Mucosa of rectum (tissue), 2 donors: ENCODE results near the gene TFB1M.

Experiments used
- H3K27ac ChIP-seq, 2 donors: one replicate each; pipeline ENCODE4 v1.7.0; 2013; ENCODE audit warnings: inconsistent platforms in 2 of 2, low read depth in 2 of 2, low read length in 2 of 2
- H3K27me3 ChIP-seq, 2 donors: one replicate each; pipeline ENCODE4 v1.7.0; 2013; ENCODE audit warnings: low read length in 2 of 2; ENCODE audit not compliant: control insufficient read depth in 2 of 2, insufficient read depth in 2 of 2
- H3K36me3 ChIP-seq, 2 donors: one replicate each; pipeline ENCODE4 v1.7.0; 2013; ENCODE audit warnings: low read length in 2 of 2; ENCODE audit not compliant: control insufficient read depth in 2 of 2, insufficient read depth in 2 of 2
- H3K4me1 ChIP-seq, 2 donors: one replicate each; pipeline ENCODE4 v1.7.0; 2013; ENCODE audit warnings: low read length in 2 of 2, mild to moderate bottlenecking in 1 of 2; ENCODE audit not compliant: control insufficient read depth in 2 of 2, insufficient read depth in 2 of 2
- H3K4me3 ChIP-seq, 2 donors: one replicate each; pipeline ENCODE4 v1.7.0; 2013; ENCODE audit warnings: low read length in 2 of 2
- H3K9ac ChIP-seq, 2 donors: one replicate each; pipeline ENCODE4 v1.7.0; 2013; ENCODE audit warnings: low read length in 2 of 2, low read depth in 1 of 2, mild to moderate bottlenecking in 1 of 2
- H3K9me3 ChIP-seq, 2 donors: one replicate each; pipeline ENCODE4 v1.7.0; 2013; ENCODE audit warnings: low read length in 2 of 2; ENCODE audit not compliant: control insufficient read depth in 2 of 2
- donor health status: healthy.
- donor health status: Normal muscosa, but diverticular disease.

The TFB1M gene

GRCh38 chr6:155246825-155247224 is 67.5 kb downstream of the TFB1M start:
- Histone ChIP-seq H3K9ac (no peak overlapping the region), H3K4me3 (no peak overlapping the region), H3K36me3 (peaks cover 0 to 8% of the 10 kb centered on the region in 2 donors), H3K27ac (no peak overlapping the region), H3K27me3 (no peaks in the 10 kb centered on the region), H3K9me3 (no peaks in the 10 kb centered on the region), H3K4me1 (peaks cover 0 to 3% of the 10 kb centered on the region in 2 donors)

DNA sequence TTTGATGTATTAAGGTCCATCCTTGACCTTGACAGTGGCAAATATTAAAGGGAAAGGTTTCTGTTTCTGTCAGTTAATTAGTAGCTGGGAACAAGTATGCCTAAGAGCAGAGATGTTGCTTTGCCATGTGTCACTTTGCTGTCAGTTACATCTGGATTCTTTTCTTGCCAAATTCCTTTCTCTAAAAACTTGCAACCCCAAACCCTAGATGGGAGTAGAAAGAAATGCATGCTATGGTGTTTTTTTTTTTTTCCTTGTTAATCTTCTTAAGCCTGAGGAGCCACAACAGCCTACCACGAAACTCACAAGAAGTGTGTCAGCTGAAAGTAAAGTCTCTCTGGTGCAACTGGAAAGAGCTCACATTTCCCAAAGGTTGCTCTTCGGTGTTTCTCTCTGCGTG is 68.5 kb downstream of the TFB1M start:
- H3K9me3 ChIP-seq = no peaks in the 10 kb centered on the region

DNA sequence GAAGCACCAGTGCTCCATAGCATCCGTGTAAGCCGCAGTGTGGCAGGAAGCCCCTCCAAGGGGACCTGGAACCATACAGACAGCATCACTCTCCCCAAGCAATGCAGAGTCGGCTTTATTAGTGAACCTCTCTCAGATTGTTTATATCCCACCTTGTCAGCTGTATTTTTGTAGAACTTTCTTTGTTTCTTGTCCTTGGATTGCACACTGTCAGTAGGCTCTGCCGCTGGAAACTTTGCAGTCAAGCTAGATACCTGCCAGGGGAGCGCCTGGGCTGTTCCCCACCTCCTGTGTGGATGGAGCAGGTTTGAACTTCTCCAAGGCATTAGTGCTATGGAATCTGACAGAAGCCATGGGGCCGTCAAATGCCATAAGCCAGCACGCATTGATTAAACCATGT is 69.1 kb downstream of the TFB1M start:
- Histone ChIP-seq H3K27me3 (no peaks in the 10 kb centered on the region), H3K36me3 (peaks cover 0 to 4% of the 10 kb centered on the region in 2 donors), H3K27ac (no peak overlapping the region), H3K4me1 (peaks cover 0 to 3% of the 10 kb centered on the region in 2 donors), H3K9me3 (no peaks in the 10 kb centered on the region), H3K4me3 (no peak overlapping the region), H3K9ac (no peak overlapping the region)

More for the DNA sequence above, 68.5 kb downstream of the TFB1M start:
- Histone ChIP-seq H3K27me3 (no peaks in the 10 kb centered on the region), H3K36me3 (peaks cover 0 to 4% of the 10 kb centered on the region in 2 donors), H3K27ac (no peak overlapping the region), H3K4me1 (peaks cover 0 to 3% of the 10 kb centered on the region in 2 donors), H3K9ac (no peak overlapping the region), H3K4me3 (no peak overlapping the region)

DNA sequence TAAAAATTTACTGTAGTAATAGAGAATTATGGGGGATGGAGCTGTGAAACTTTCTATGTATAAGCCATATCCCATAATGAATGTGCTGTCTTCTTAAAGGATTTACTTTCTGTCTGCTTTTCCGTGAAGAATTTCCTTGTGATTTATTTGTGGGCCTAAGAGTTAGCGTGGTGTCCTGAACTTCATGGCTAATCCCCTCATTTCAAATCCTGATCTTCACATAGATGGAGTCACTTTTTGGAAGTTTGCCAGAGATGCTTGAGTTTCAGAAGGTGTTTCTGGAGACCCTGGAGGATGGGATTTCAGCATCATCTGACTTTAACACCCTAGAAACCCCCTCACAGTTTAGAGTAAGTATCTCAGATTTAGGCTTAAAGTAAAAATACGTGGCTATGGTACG is 69.8 kb downstream of the TFB1M start:
- Histone ChIP-seq H3K9me3 (no peaks in the 10 kb centered on the region), H3K4me1 (peaks cover 0 to 3% of the 10 kb centered on the region in 2 donors), H3K36me3 (no peaks in the 10 kb centered on the region), H3K4me3 (no peak overlapping the region), H3K27ac (no peak overlapping the region), H3K27me3 (no peaks in the 10 kb centered on the region), H3K9ac (no peak overlapping the region)

DNA sequence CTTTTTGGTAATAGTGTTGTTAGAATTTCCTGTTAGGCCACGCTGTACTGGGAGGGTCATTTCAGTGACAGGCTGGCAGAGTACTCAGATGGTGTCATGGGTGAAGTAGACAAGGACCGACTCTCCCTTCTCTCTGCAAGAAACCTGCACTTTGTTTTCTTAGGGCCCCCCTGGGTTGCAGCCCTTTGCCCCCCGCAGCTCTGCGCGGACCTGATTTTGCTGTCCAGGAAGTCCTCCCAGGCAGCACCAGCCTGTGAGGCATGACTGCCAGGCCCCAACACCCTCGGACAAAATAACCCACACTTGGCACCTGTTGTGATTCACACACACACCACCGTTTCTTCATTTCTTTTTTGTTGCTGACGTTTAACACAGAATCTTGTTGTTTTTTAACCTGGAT is 72.3 kb downstream of the TFB1M start:
- H3K27me3 ChIP-seq = no peaks in the 10 kb centered on the region
- no peak overlapping the region for H3K4me3 ChIP-seq
- H3K36me3 ChIP-seq = no peaks in the 10 kb centered on the region
- H3K4me1 ChIP-seq = no peaks in the 10 kb centered on the region
- no peak overlapping the region for H3K27ac ChIP-seq
- H3K9ac ChIP-seq = no peak overlapping the region
- H3K9me3 ChIP-seq = no peaks in the 10 kb centered on the region

DNA sequence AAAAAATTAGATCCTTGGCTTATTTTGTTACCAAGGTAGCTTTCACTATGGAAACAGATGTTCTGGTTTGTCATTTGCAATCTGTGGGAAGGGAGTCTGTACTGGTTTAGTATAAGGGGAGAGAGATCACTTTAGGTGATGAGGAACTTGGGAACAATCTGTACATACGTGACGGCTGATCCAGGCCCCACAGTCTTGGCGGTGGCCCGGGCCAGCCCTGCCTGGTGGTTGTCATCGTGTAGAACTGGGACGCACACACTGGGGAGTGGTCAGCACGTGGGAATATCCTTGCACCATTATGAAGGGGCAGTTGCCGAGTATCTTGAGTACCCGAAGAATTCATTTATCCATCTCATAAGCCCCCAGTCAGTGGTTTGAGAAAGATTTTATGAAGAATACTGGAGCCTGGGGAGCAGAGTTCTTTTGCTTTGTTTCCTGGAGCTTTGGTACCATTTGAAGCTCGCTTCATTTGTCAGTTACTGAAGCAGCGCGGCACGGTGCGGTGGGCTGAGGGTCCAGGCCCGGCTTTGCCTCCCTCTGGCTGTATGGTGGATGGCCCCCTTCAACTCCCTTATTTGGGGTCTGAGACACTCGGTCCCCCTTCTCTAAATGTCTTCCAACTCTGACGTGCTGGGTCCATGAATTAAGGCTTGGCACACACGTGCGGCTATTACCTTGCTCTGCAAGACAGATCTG is 73.2 kb downstream of the TFB1M start:
- Histone ChIP-seq H3K27ac (no peak overlapping the region), H3K36me3 (no peaks in the 10 kb centered on the region)

DNA sequence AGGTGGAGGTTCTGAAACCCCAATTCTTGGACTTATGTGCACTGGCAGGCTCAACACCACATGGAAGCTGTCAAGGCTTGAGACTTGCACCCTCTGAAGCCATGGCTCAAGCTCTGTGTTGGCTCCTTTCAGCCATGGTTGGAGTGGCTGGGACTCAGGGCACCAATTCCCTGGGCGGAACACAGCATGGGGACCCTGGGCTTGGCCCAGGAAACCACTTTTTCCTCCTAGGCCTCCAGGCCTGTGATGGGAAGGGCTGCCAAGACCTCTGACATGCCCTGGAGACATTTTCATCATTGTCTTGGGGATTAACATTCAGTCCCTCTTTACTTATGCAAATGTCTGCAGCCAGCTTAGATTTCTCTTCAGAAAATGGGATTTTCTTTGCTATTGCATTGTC is 76.7 kb downstream of the TFB1M start:
- H3K36me3 ChIP-seq = no peaks in the 10 kb centered on the region
- H3K4me1 ChIP-seq = no peaks in the 10 kb centered on the region

More for the DNA sequence above, 73.2 kb downstream of the TFB1M start:
- Histone ChIP-seq H3K9me3 (no peaks in the 10 kb centered on the region), H3K4me3 (no peak overlapping the region), H3K27me3 (no peaks in the 10 kb centered on the region), H3K9ac (no peak overlapping the region), H3K4me1 (no peaks in the 10 kb centered on the region)

GRCh38 chr6:155235087-155235486 is 79.2 kb downstream of the TFB1M start:
- Histone ChIP-seq H3K36me3 (no peaks in the 10 kb centered on the region), H3K9ac (no peak overlapping the region), H3K4me1 (no peaks in the 10 kb centered on the region), H3K9me3 (no peaks in the 10 kb centered on the region), H3K4me3 (no peak overlapping the region), H3K27me3 (no peaks in the 10 kb centered on the region), H3K27ac (no peak overlapping the region)

More for the DNA sequence above, 76.7 kb downstream of the TFB1M start:
- Histone ChIP-seq H3K27me3 (no peaks in the 10 kb centered on the region), H3K27ac (no peak overlapping the region), H3K9me3 (no peaks in the 10 kb centered on the region), H3K9ac (no peak overlapping the region), H3K4me3 (no peak overlapping the region)

DNA sequence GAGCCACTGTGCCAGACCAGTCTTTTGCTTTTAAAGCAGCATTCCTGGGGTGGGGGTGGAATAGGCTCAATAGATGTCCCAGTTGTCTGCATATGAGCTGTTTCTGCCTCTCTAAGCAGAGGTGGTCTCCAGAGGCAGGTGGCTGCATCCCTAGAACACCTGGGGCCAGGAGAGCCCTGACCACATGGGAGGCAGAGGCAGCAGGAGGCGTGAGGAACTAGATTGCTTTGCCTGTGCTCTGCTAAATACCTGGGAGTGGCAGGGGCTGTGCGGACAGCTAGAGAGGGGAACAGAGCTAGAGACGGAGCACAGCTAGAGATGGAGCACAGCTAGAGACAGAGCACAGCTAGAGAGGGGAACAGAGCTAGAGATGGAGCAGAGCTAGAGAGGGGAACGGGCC is 79.6 kb downstream of the TFB1M start:
- Histone ChIP-seq H3K36me3 (no peaks in the 10 kb centered on the region), H3K27me3 (no peaks in the 10 kb centered on the region), H3K4me3 (no peak overlapping the region), H3K27ac (no peak overlapping the region), H3K4me1 (no peaks in the 10 kb centered on the region), H3K9me3 (no peaks in the 10 kb centered on the region), H3K9ac (no peak overlapping the region)

DNA sequence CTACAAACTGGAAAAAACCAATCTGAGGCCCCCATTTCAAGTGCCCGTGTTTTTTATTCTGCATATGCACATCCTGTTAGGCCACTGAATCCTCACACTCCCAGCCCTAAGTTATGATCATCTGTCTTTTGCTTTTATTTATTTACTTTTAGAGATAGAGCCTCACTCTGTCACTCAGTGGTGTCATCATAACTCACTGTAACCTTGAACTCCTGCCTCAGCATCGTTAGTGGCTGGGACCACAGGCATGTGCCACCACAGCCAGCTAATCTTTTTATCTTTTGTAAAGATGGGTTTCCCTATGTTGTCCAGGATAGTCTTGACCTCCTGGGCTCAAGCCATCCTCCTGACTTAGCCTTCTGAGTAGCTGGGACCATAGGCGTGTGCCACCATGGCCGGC is 80.1 kb downstream of the TFB1M start:
- Histone ChIP-seq H3K9me3 (no peaks in the 10 kb centered on the region), H3K36me3 (no peaks in the 10 kb centered on the region), H3K4me3 (no peak overlapping the region), H3K9ac (no peak overlapping the region), H3K27ac (no peak overlapping the region), H3K27me3 (no peaks in the 10 kb centered on the region), H3K4me1 (no peaks in the 10 kb centered on the region)
